SU-DHL-6 (cell line): ENCODE data around the gene GPALPP1.

Experiments used
- CTCF ChIP-seq: fragments of 200-600 bp; sonication (generic); IDR thresholded peaks from one replicate; pipeline ENCODE4 v1.5.1; 2017; ENCODE audit warnings: antibody characterized with exemption, mild to moderate bottlenecking, low read length, moderate library complexity; ENCODE audit not compliant: insufficient read depth, poor library complexity, severe bottlenecking
- EZH2phosphoT487 ChIP-seq: fragments of 200-600 bp; sonication (generic), shearing (Covaris generic); conservative IDR thresholded peaks from 2 replicates; pipeline ENCODE4 v1.6.1; 2018; ENCODE audit warnings: mild to moderate bottlenecking, antibody characterized with exemption, low read length, moderate library complexity, mixed read lengths

- TF ChIP-seq CTCF (no peak), EZH2phosphoT487 (no peak)
These were observed 15.1 kb upstream of the GPALPP1 start for GRCh38 chr13:44974056-44974793.
